Pons (tissue), 1 donor: ENCODE data around the gene OPN4.

Source experiments
- DNase-seq: peaks from one replicate; pipeline ENCODE4 v3.0.0-alpha.2; 2016; ENCODE audit warnings: low spot score

OPN4 gene

DNA sequence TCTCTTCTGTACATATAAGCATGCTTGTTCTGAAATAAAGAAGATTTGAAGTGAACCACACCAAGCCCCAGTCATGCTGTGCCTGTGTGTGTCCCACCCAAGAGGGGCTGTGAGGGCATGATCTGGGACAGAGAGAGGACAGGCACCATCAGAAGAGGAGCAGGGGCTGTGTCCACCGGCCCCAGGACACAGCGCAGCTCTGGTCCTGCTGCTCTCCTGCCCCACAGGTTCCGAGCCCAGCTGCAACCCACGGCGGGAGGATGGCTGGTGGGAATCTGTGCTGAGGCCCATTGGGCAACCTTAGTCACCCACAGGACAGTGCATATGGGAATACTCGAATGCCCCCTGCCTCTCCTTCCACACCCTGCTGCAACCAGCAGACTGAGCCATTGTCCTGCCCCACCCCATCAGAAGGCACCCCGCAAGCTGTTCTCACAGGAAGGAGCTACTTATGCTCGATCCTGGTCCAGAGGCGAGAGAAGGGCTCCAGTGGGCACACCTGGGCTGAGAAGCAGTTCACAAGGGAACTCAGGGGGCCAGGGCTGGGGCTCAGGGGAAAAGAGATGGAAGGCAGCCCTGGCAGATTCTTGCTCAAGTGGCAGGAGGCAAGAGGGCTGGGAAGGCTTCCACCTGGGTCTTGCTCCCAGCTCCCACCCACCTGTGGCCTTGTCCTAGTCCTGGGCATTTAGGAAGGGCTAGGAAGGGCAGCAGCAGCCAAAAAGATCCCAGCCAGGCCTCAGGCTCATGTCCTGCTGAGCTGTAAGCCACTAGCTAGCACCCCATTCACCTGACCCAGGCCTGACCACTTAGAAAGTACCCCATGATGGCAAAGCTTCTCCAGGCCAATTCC, 45.9 kb downstream of the OPN4 start:
- no peak for DNase-seq

- DNase-seq: no peak
Observed at GRCh38 chr10:86700851-86701617, 46.7 kb downstream of the OPN4 start.

DNA sequence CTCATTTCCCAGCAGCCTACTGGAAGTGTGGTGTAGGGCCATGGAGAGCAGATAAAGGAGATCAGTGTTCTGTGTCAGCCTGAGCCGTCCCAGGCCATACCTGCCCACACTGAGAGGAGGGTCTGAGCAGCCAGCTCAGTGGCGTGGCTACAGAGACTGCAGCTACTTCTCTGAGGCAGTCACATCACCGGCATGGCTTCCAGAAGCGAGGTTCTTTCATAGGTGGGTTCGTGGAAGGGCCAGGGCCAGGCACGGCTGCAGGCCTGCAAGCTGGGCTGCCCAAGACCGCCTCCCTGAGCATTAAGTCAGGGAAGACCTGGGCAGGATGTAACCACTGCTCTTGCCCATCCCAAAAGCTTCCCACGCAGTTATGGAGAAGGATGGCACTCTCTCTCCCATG, 48.8 kb downstream of the OPN4 start:
- no peak for DNase-seq

DNA sequence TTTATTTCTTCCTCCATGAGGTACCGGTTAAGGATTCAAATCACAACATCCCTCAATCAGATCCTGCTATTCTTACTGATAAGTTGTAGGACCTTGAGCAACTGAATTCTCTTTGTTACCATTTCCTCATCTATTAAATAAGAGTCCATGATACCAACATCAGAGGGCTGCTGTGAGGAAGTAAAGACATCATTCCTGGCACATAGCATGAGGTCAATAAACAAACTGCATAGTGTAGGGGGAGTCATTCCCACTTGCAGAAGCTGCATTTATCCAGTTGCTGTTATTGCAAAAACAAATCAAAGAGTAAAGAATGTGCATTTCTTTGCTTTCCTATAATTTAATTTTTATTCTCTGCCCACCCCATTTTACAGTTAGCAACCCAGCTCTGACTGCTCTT, 50.8 kb downstream of the OPN4 start:
- DNase-seq: no peak

- DNase-seq: no peak
Observed at GRCh38 chr10:86705905-86706304, 51.6 kb downstream of the OPN4 start.

DNA sequence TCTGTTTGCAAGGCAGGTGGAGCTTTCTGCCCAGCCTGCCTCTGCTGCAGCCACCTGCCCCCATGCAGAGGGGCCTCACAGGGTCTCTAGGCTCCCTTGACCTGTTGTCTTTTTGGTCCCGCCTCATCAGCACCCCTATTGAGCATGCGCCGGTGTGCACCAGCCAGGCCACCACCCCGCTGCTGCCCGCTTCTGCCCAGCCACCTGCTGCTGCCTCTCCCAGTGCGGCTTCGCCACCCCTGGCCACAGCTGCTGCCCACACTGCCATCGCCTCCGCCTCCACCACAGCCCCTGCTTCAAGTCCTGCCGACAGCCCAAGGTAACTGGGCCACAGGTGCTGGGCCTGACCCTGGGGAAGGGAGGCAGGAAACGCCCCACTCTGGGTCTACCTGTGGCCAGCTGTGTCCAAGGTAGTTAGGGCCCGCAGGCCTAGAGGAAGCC, 52.1 kb downstream of the OPN4 start:
- DNase-seq: no peak

DNA sequence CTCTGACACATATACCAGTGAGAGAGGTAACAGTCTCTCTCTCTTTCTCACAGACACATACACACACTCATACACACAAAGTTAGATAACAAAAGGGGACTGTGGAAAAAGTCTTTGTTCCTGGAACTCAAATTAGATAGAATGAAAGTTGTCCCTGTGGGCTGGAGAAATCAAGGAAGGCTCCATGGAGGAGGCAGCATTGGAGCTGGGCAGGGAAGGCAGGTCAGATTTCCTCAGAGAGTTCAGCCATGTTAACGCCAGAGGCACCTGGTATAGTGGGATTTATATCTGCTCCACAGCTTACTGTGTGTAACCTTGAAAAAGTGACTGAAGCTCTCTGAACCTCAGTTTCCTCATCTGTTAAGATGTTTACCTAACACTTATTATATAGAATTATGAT, 52.6 kb downstream of the OPN4 start:
- DNase-seq: no peak

- no peak for DNase-seq
Observed at GRCh38 chr10:86707505-86707904, 53.2 kb downstream of the OPN4 start.

DNA sequence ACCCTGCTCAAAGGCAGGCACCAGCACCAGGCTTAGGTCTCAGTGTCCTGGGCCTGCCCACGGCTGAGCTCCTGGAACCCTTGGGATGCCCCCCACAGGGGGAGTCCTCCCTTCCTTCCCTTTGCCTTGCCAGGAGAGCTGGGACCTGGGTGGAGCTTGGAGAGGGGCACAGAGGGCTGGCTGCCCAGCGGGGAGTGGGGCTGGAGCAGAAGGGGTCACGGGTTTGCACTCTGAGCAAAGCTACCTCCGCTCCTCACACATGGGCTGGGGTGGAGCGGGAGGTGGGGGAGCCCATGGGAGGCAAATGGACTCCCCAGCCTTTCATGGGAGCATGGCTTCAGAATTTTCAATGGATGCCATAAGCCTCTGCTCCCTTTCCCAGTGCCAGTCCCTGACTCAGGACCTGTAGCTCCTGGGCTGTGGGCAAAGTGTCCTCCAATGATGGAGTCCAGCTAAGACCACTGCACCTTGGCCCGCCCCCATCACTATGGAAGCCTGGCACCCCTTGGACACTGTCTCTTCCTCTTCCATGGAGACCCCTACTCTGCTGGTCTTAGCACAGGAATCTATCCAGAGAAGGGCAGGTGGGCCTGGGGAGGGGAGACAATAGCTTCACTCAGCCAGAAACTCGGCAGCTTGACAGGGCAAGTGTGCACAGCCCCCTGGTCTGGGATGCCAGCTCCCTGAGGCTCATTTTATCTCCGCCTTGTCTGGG, 53.9 kb downstream of the OPN4 start:
- DNase-seq: no peak

DNA sequence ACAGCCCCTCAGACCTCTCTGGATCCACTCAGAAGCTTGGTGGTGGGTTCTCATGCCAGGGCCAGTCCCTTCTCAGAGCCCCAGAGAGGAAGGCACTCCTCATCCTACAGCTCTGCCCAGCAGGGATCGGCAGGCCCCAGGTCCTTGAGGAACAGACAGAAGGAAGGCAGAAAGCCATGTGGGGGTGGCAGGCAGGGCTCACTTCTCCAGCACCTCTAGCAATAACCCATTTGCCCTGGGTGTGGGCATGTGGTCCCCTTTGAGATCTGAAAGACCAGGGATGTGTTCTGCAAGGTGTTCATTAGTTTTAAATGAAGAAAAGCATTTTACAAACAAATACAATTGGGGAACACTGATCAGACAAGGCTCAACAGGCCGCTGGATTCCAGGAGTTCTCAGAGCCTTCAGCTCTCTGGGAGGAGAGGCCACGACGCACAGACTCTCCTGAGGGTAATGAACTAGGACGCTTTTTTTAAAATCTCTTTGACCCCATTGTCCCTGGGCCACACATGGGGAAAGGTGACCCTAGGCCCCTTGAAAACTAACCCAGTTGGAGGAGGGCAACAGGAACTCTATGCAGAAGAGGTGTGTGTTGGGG, 54.5 kb downstream of the OPN4 start:
- DNase-seq: no peak

GRCh38 chr10:86709396-86710185, 55.2 kb downstream of the OPN4 start:
- no peak for DNase-seq

DNA sequence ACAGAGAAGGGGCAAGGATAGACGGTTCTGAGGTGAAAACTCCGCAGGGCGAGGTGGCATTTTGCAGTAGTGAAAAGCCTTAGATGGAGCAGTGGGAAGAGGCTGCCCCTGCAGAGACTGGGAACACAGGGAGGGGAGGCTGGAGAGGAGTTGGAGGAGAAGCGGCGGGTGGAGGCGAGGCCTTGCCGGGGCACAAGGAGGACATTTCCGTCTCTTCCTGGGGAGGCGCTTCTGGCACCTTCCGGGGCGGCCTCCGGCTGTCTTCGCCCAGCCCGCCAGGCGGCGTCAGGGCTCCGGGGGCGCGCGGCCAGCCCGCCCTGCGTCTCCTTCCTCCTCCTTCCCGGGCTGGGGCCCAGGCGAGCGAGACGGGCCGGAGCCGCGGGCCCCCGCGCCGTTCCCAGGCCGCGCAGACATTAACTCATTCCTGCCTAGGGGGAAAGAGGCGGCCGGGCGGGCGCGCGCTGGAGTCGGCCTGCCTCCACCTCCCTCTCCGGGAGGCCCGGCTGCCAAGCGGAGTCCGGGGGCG, 56.7 kb downstream of the OPN4 start:
- peak; percentile 81 for DNase-seq

GRCh38 chr10:86711513-86712316, 57.4 kb downstream of the OPN4 start:
- DNase-seq: no peak

- no peak for DNase-seq
Observed at GRCh38 chr10:86712317-86712707, 58.0 kb downstream of the OPN4 start.

- DNase-seq: no peak
Observed at GRCh38 chr10:86715156-86715795, 60.9 kb downstream of the OPN4 start.

- no peak for DNase-seq
Observed at GRCh38 chr10:86715836-86716235, 61.5 kb downstream of the OPN4 start.
